Measurements from ENCODE around the gene THAP3. TPM values are rescaled to one million over a fixed set of nuclear protein-coding genes. Genes with fewer than 3 reads are reported as not detected.
A peak's percentile ranks its signal among the peaks of the same experiment; 100 is the strongest.

Gene THAP3
- polyA plus RNA-seq, 1 donor from 2014 or later = 51.5 TPM

DNA sequence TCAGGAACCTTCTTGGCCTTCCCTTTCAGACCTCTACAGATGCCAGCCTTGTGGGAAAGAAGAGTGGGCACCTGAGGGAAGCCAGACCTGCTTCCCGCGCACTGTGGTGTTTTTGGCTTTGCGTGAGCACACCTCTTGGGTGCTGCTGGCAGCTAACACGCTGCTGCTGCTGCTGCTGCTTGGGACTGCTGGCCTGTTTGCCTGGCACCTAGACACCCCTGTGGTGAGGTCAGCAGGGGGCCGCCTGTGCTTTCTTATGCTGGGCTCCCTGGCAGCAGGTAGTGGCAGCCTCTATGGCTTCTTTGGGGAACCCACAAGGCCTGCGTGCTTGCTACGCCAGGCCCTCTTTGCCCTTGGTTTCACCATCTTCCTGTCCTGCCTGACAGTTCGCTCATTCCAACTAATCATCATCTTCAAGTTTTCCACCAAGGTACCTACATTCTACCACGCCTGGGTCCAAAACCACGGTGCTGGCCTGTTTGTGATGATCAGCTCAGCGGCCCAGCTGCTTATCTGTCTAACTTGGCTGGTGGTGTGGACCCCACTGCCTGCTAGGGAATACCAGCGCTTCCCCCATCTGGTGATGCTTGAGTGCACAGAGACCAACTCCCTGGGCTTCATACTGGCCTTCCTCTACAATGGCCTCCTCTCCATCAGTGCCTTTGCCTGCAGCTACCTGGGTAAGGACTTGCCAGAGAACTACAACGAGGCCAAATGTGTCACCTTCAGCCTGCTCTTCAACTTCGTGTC lies 45.9 kb upstream of the THAP3 start:
- Histone ChIP-seq H3F3A (ENCODE audit: insufficient read depth, low read length, poor library complexity, severe bottlenecking) (no peaks in the 10 kb centered on the region), H3K9me3 (ENCODE audit: low read length) (no peaks in the 10 kb centered on the region), H3K9me2 (ENCODE audit: insufficient read depth, low read length) (no peaks in the 10 kb centered on the region), H3K27ac (ENCODE audit: low read length) (peak overlapping the region; percentile 90), H3K9ac (ENCODE audit: low read length) (peak overlapping the region; percentile 90), H3K36me3 (ENCODE audit: insufficient read depth, low read length) (no peaks in the 10 kb centered on the region), H3K4me2 (ENCODE audit: low read length) (no peak overlapping the region), H4K20me1 (ENCODE audit: insufficient read depth) (no peaks in the 10 kb centered on the region), H3K4me3 (ENCODE audit: low read length) (peak overlapping the region; percentile 97), H3K79me2 (replicated peaks; ENCODE audit: insufficient read depth, low read length) (peaks cover 17% of the 10 kb centered on the region), H2AFZ (ENCODE audit: low read depth, low read length) (peak overlapping the region; percentile 75), H3K27me3 (ENCODE audit: insufficient read depth, low read depth, low read length) (no peaks in the 10 kb centered on the region)
- TF ChIP-seq EZH2 (IDR thresholded peaks at IDR 0.05; ENCODE audit: borderline replicate concordance, insufficient read depth, low read length, poor library complexity, severe bottlenecking) = no peak

- Histone ChIP-seq H3K36me3 (ENCODE audit: insufficient read depth, low read length) (no peaks in the 10 kb centered on the region), H3K9ac (ENCODE audit: low read length) (peak within 1 kb of the TSS; percentile 90), H3K4me3 (ENCODE audit: low read length) (peak within 1 kb of the TSS; percentile 97), H4K20me1 (ENCODE audit: insufficient read depth) (no peaks in the 10 kb centered on the region), H2AFZ (ENCODE audit: low read depth, low read length) (peak within 1 kb of the TSS; percentile 91), H3K27ac (ENCODE audit: low read length) (peak within 1 kb of the TSS; percentile 90), H3K4me2 (ENCODE audit: low read length) (peak within 1 kb of the TSS; percentile 79), H3K9me2 (ENCODE audit: insufficient read depth, low read length) (no peaks in the 10 kb centered on the region), H3K79me2 (replicated peaks; ENCODE audit: insufficient read depth, low read length) (peaks cover 17% of the 10 kb centered on the region), H3K27me3 (ENCODE audit: insufficient read depth, low read depth, low read length) (no peaks in the 10 kb centered on the region), H3F3A (ENCODE audit: insufficient read depth, low read length, poor library complexity, severe bottlenecking) (no peaks in the 10 kb centered on the region), H3K9me3 (ENCODE audit: low read length) (no peaks in the 10 kb centered on the region)
- TF ChIP-seq TAF1 (IDR thresholded peaks at IDR 0.05; ENCODE audit: low read depth) = no peak
- peak; percentile 63 for TF ChIP-seq REST (IDR thresholded peaks at IDR 0.05; ENCODE audit: borderline replicate concordance)
- no peak for TF ChIP-seq EZH2 (IDR thresholded peaks at IDR 0.05; ENCODE audit: borderline replicate concordance, insufficient read depth, low read length, poor library complexity, severe bottlenecking)
- TF ChIP-seq POLR2AphosphoS5 (IDR thresholded peaks at IDR 0.05) = peak; percentile 97
- TF ChIP-seq SMC3 (conservative IDR thresholded peaks at IDR 0.05; ENCODE audit: poor library complexity) = peak; percentile 8
- no peak for TF ChIP-seq CTCF (IDR thresholded peaks at IDR 0.05; ENCODE audit: poor library complexity, severe bottlenecking)
- no peak for TF ChIP-seq RAD21 (conservative IDR thresholded peaks at IDR 0.05)
- peak; percentile 87 for TF ChIP-seq MXI1 (conservative IDR thresholded peaks at IDR 0.05; ENCODE audit: poor library complexity, severe bottlenecking)
- TF ChIP-seq EP300 (conservative IDR thresholded peaks at IDR 0.05; ENCODE audit: poor library complexity, severe bottlenecking) = peak; percentile 9
Observed at GRCh38 chr1:6579374-6580118, 45.1 kb upstream of the THAP3 start, which contains the start of gene ZBTB48. Gene ZBTB48, plus strand, starts transcription at chr1:6579994. Its CDS starts 616 bp downstream, at chr1:6580610.
